Measurements from ENCODE around the gene TPD52L1.

DNA sequence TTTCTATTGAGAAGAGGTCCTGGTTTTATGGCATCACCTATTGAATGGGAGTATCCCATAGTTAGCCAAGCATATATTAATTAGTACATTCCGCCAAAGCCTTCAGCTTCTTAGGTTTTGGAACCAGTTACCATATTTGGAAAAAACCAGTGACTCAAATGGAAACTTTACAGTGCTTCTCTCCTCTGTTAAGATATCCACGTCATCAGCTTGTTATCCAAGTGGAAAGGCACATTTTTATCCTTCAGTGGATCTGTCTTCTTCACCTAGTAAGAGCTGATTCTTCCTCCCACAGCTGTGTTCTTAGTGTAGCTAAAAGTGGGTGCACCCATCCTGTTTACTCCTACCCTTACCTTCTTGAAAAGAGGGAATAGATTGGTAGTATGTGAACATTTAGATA is 34.5 kb downstream of the TPD52L1 start:
- TF ChIP-seq CTCF (IDR thresholded peaks at IDR 0.05; ENCODE audit: poor library complexity) (no peak), EZH2phosphoT487 (IDR thresholded peaks at IDR 0.05; ENCODE audit: low read depth, severe bottlenecking, unreplicated experiment) (no peak)

All from hepatocyte (in vitro differentiated cells).